ENCODE results near the gene THAP6. TPM values are rescaled to one million over a fixed set of nuclear protein-coding genes. Genes with fewer than 3 reads are reported as not detected.

The THAP6 gene
- total RNA-seq, 1 experiment from 2014 or later: 25.5 TPM

GRCh38 chr4:75564023-75564422 is 49.8 kb downstream of the THAP6 start:
- POLR2A ChIA-PET: no interaction called here
- no peak overlapping the region for H2AFZ ChIP-seq (ENCODE audit: low read depth, low read length, poor library complexity, severe bottlenecking)

More at GRCh38 chr4:75564023-75564422, 49.8 kb downstream of the THAP6 start:
- ATAC-seq (no peak), DNase-seq (ENCODE audit: low read depth, low spot score) (no peak)
- ChIA-PET CTCF (no interaction called here), RAD21 (ENCODE audit: low non-redundant PET in 1 of 2, low total read pairs in 2 of 2, uncharacterized antibody in 2 of 2, unreplicated experiment in 2 of 2) (no interaction called here)
- no peak for TF ChIP-seq RAD21 (IDR thresholded peaks at IDR 0.05; ENCODE audit: low read depth)
- no peak for TF ChIP-seq REST (IDR thresholded peaks at IDR 0.05; ENCODE audit: low read depth)
- no peak for TF ChIP-seq TCF7L2 (IDR thresholded peaks at IDR 0.05; ENCODE audit: borderline replicate concordance, extremely low read depth, insufficient read depth, insufficient read length)
- no peak for TF ChIP-seq ELF1 (IDR thresholded peaks at IDR 0.05; ENCODE audit: borderline replicate concordance, low read depth)
- TF ChIP-seq MAX (IDR thresholded peaks at IDR 0.05): no peak
- no peak for TF ChIP-seq EGR1 (IDR thresholded peaks at IDR 0.05; ENCODE audit: low read depth)
- no peak for TF ChIP-seq CTCF (IDR thresholded peaks at IDR 0.05 in 2 of 3, conservative IDR thresholded peaks at IDR 0.05 in 1 of 3; ENCODE audit: borderline replicate concordance in 1 of 3, insufficient read depth in 1 of 3, low read depth in 2 of 3, low read length in 2 of 3)
- no peak for TF ChIP-seq ZFX (IDR thresholded peaks at IDR 0.05)
- no peak for TF ChIP-seq EZH2 (IDR thresholded peaks at IDR 0.05)
- no peak for TF ChIP-seq ATF3 (IDR thresholded peaks at IDR 0.05)
- no peak for TF ChIP-seq POLR2AphosphoS5 (IDR thresholded peaks at IDR 0.05; ENCODE audit: low read depth, low read length)
- no peak for TF ChIP-seq SIN3A (IDR thresholded peaks at IDR 0.05; ENCODE audit: low read depth)
- TF ChIP-seq EZH2phosphoT487 (IDR thresholded peaks at IDR 0.05; ENCODE audit: borderline replicate concordance): no peak
- TF ChIP-seq CBX3 (IDR thresholded peaks at IDR 0.05; ENCODE audit: low read depth): no peak
- Histone ChIP-seq H3K9ac (ENCODE audit: low read length) (no peak overlapping the region), H3K9me2 (ENCODE audit: insufficient read depth) (no peaks in the 10 kb centered on the region), H3K27ac (ENCODE audit: low read depth, low read length) (no peak overlapping the region), H3K79me2 (ENCODE audit: insufficient read depth, low read length) (no peaks in the 10 kb centered on the region), H3K36me3 (ENCODE audit: control insufficient read depth in 1 of 2, insufficient read depth in 2 of 2, low read length in 2 of 2) (no peaks in the 10 kb centered on the region), H4K20me1 (ENCODE audit: insufficient read depth) (no peaks in the 10 kb centered on the region), H3K4me1 (ENCODE audit: control insufficient read depth in 1 of 2, insufficient read depth in 2 of 2, low read length in 2 of 2) (no peaks in the 10 kb centered on the region), H3K4me2 (ENCODE audit: low read length) (no peak overlapping the region), H3K4me3 (replicated peaks in 1 of 2; ENCODE audit: low read depth in 1 of 2, low read length in 2 of 2) (no peak overlapping the region), H3K27me3 (ENCODE audit: insufficient read depth, low read length) (no peaks in the 10 kb centered on the region), H3K9me3 (ENCODE audit: control insufficient read depth in 1 of 2, insufficient read depth in 1 of 2, low read depth in 1 of 2, low read length in 2 of 2) (no peaks in the 10 kb centered on the region)
- no TSS peak for BruUV-seq (replicated peaks)
- intact Hi-C loops (cut with micrococcal nuclease): no loop called here

Measured in HCT116 (cell line).